WTC11 (cell line): ENCODE measurements around the gene MAP3K6. TPM values are rescaled to one million over a fixed set of nuclear protein-coding genes. Genes with fewer than 3 reads are reported as not detected.

Experiments
- ATAC-seq: fragments of 200-7000 bp; cut with Tn5 transposase; 2 replicates; pipeline ENCODE4 v1.10.0; 2021; ENCODE audit warnings: mild to moderate bottlenecking, moderate library complexity
- Bru-seq: library from RNA; stranded (reverse); fragments of 400-500 nt; gene quantifications from one replicate; lab custom pipeline; 2021; lab: Mats Ljungman, UMichigan
- CTCF ChIA-PET: fragments of 300-600 bp; sonication (Branson Sonifier 250); formaldehyde crosslinking; loops from one replicate; lab custom pipeline; 2021; ENCODE audit warnings: antibody characterized with exemption; lab: Charles Lee
- POLR2A ChIA-PET: fragments of 350-600 bp; sonication (Branson Sonifier 250); formaldehyde crosslinking; loops from one replicate; lab custom pipeline; 2021; ENCODE audit warnings: antibody characterized with exemption; lab: Charles Lee
- DNase-seq: peaks from one replicate; pipeline ENCODE4 v3.0.0; 2021; ENCODE audit warnings: low spot score
- H3K27ac Mint-ChIP-seq: 2 replicates; pipeline ENCODE4 v1.8.0; 2021; ENCODE audit warnings: mixed read lengths
- H3K27me3 Mint-ChIP-seq: 2 replicates; pipeline ENCODE4 v1.8.0; 2021; ENCODE audit warnings: low read depth, mild to moderate bottlenecking, moderate library complexity, mixed read lengths
- H3K36me3 Mint-ChIP-seq: 2 replicates; pipeline ENCODE4 v1.8.0; 2021; ENCODE audit warnings: mixed read lengths
- H3K4me1 Mint-ChIP-seq: 2 replicates; pipeline ENCODE4 v1.8.0; 2022; ENCODE audit warnings: mixed read lengths
- H3K4me3 Mint-ChIP-seq: 2 replicates; pipeline ENCODE4 v1.8.0; 2021; ENCODE audit warnings: mild to moderate bottlenecking, moderate library complexity, mixed read lengths
- H3K9me3 Mint-ChIP-seq: 2 replicates; pipeline ENCODE4 v1.8.0; 2021; ENCODE audit warnings: mixed read lengths
- ATF1 ChIP-seq: sonication (generic); formaldehyde crosslinking; IDR thresholded peaks from 2 replicates; pipeline ENCODE4 v1.8.1; 2023; ENCODE audit warnings: mild to moderate bottlenecking, moderate library complexity, missing genetic modification reagents
- FOXJ3 ChIP-seq: sonication (generic); formaldehyde crosslinking; IDR thresholded peaks from 2 replicates; pipeline ENCODE4 v1.9.0; 2021; ENCODE audit warnings: missing genetic modification reagents, mild to moderate bottlenecking, borderline replicate concordance
- FOXK1 ChIP-seq: sonication (generic); formaldehyde crosslinking; IDR thresholded peaks from 2 replicates; pipeline ENCODE4 v1.8.0; 2022; ENCODE audit warnings: mild to moderate bottlenecking, moderate library complexity, missing genetic modification reagents
- NFE2L1 ChIP-seq: sonication (generic); formaldehyde crosslinking; IDR thresholded peaks from 2 replicates; pipeline ENCODE4 v1.8.1; 2023; ENCODE audit warnings: missing genetic modification reagents
- PRDM15 ChIP-seq: sonication (generic); formaldehyde crosslinking; IDR thresholded peaks from 2 replicates; pipeline ENCODE4 v1.8.0; 2022; ENCODE audit warnings: missing genetic modification reagents
- PREB ChIP-seq: sonication (generic); formaldehyde crosslinking; IDR thresholded peaks from 2 replicates; pipeline ENCODE4 v1.8.1; 2022; ENCODE audit warnings: mild to moderate bottlenecking, missing genetic modification reagents, moderate library complexity, borderline replicate concordance
- RORB ChIP-seq: fragments of 250-450 bp; sonication (Bioruptor Pico); IDR thresholded peaks from 2 replicates; pipeline ENCODE4 v1.9.0; 2021; ENCODE audit warnings: mild to moderate bottlenecking
- SMAD4 ChIP-seq: sonication (generic); formaldehyde crosslinking; IDR thresholded peaks from 2 replicates; pipeline ENCODE4 v1.8.0; 2022; ENCODE audit warnings: mild to moderate bottlenecking, missing genetic modification reagents
- STAT6 ChIP-seq: sonication (generic); formaldehyde crosslinking; conservative IDR thresholded peaks from 2 replicates; pipeline ENCODE4 v1.8.1; 2023; ENCODE audit warnings: mild to moderate bottlenecking, low read depth, missing genetic modification reagents, moderate library complexity
- TEAD1 ChIP-seq: sonication (generic); formaldehyde crosslinking; IDR thresholded peaks from 2 replicates; pipeline ENCODE4 v1.8.0; 2022; ENCODE audit warnings: mild to moderate bottlenecking, missing genetic modification reagents
- ZNF138 ChIP-seq: sonication (generic); formaldehyde crosslinking; conservative IDR thresholded peaks from 2 replicates; pipeline ENCODE4 v1.8.1; 2022; ENCODE audit warnings: mild to moderate bottlenecking, moderate library complexity, missing genetic modification reagents
- ZNF232 ChIP-seq: sonication (generic); formaldehyde crosslinking; IDR thresholded peaks from 2 replicates; pipeline ENCODE4 v1.8.0; 2022; ENCODE audit warnings: mild to moderate bottlenecking, missing genetic modification reagents
- ZNF317 ChIP-seq: sonication (generic); formaldehyde crosslinking; IDR thresholded peaks from 2 replicates; pipeline ENCODE4 v1.8.1; 2023; ENCODE audit warnings: low read depth, mild to moderate bottlenecking, moderate library complexity, missing genetic modification reagents, borderline replicate concordance
- ZNF425 ChIP-seq: fragments of 250-450 bp; sonication (Bioruptor Pico); conservative IDR thresholded peaks from 2 replicates; pipeline ENCODE4 v1.9.0; 2021; ENCODE audit warnings: mild to moderate bottlenecking
- long read RNA-seq, 3 experiments: library from RNA in 1 of 3; library from capped mRNA in 1 of 3; library from polyadenylated mRNA in 1 of 3; unstranded in 2 of 3; stranded (forward) in 1 of 3; transcript quantifications; one replicate each; pipeline ENCODE4 v2.0.0, GENCODE V29; 2021
- total RNA-seq: library from RNA; stranded (reverse); gene quantifications from 3 replicates; pipeline ENCODE4 v1.2.3, GENCODE V29; 2021
- TF ChIP-seq, protein P1 (sequence below): fragments of 250-450 bp; sonication (Bioruptor Pico); IDR thresholded peaks from 2 replicates; pipeline ENCODE4 v1.9.0; 2021; ENCODE audit warnings: mild to moderate bottlenecking
- TF ChIP-seq, protein P2 (sequence below): sonication (generic); formaldehyde crosslinking; conservative IDR thresholded peaks from 2 replicates; pipeline ENCODE4 v1.8.1; 2022; ENCODE audit warnings: mild to moderate bottlenecking, missing genetic modification reagents

MAP3K6 gene, protein sequence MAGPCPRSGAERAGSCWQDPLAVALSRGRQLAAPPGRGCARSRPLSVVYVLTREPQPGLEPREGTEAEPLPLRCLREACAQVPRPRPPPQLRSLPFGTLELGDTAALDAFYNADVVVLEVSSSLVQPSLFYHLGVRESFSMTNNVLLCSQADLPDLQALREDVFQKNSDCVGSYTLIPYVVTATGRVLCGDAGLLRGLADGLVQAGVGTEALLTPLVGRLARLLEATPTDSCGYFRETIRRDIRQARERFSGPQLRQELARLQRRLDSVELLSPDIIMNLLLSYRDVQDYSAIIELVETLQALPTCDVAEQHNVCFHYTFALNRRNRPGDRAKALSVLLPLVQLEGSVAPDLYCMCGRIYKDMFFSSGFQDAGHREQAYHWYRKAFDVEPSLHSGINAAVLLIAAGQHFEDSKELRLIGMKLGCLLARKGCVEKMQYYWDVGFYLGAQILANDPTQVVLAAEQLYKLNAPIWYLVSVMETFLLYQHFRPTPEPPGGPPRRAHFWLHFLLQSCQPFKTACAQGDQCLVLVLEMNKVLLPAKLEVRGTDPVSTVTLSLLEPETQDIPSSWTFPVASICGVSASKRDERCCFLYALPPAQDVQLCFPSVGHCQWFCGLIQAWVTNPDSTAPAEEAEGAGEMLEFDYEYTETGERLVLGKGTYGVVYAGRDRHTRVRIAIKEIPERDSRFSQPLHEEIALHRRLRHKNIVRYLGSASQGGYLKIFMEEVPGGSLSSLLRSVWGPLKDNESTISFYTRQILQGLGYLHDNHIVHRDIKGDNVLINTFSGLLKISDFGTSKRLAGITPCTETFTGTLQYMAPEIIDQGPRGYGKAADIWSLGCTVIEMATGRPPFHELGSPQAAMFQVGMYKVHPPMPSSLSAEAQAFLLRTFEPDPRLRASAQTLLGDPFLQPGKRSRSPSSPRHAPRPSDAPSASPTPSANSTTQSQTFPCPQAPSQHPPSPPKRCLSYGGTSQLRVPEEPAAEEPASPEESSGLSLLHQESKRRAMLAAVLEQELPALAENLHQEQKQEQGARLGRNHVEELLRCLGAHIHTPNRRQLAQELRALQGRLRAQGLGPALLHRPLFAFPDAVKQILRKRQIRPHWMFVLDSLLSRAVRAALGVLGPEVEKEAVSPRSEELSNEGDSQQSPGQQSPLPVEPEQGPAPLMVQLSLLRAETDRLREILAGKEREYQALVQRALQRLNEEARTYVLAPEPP (N-terminal part only)
- total RNA-seq, result 13.3 to 15.0 TPM (median 14.0 TPM) in 3 replicates
- Bru-seq, nascent RNA, result percentile 34 among the genes with signal in this experiment
- long read RNA-seq, experiment 1, full-length matches to known transcripts, result 9 of 22 reads
- long read RNA-seq, experiment 1, partial matches to known transcripts, result 3 of 22 reads
- long read RNA-seq, experiment 1, other reads (novel, unspliced or antisense), result 10 of 22 reads
- long read RNA-seq, experiment 2, full-length matches to known transcripts, result 2 of 8 reads
- long read RNA-seq, experiment 2, partial matches to known transcripts, result 3 of 8 reads
- long read RNA-seq, experiment 2, other reads (novel, unspliced or antisense), result 3 of 8 reads
- long read RNA-seq, experiment 3, partial matches to known transcripts, result 1 of 2 reads
- long read RNA-seq, experiment 3, other reads (novel, unspliced or antisense), result 1 of 2 reads

GRCh38 chr1:27366411-27367159 is at the start of gene MAP3K6:
TSS of gene MAP3K6 (minus strand) at chr1:27366961. CDS start at chr1:27366597, 364 bp downstream.
- peak; percentile 70 for ATAC-seq
- no peaks in the 10 kb centered on the region for H3K36me3 Mint-ChIP-seq
- H3K9me3 Mint-ChIP-seq, result no peaks in the 10 kb centered on the region
- ChIA-PET POLR2A (interaction anchor here (0.6 to 4.1 kb wide), 13 partner anchors 9 to 429 kb away, joined by 3 to 29 read pairs (median 4); partner anchors contain the start of genes CD164L2 and GPR3), CTCF (interaction anchor here (0.6 to 8.7 kb wide), 36 partner anchors 10 to 322 kb away, joined by 3 to 258 read pairs (median 5); partner anchors contain the start of genes CD164L2, SYTL1 and TMEM222)
- H3K27ac Mint-ChIP-seq, result peak within 1 kb of the TSS; percentile 97
- peak; percentile 83 for DNase-seq
- H3K4me1 Mint-ChIP-seq, result peaks cover 25% of the 10 kb centered on the region
- peaks cover 23% of the 10 kb centered on the region for H3K27me3 Mint-ChIP-seq
- peak within 1 kb of the TSS; percentile 84 for H3K4me3 Mint-ChIP-seq
- TF ChIP-seq ATF1 (CRISPR knock-in tag) (no peak), PRDM15 (CRISPR knock-in tag) (peak; percentile 93), FOXJ3 (CRISPR knock-in tag) (no peak), FOXK1 (CRISPR knock-in tag) (no peak), RORB (no peak), ZNF317 (no peak), ZNF425 (CRISPR knock-in tag) (no peak), ZNF232 (CRISPR knock-in tag) (no peak), PREB (CRISPR knock-in tag) (no peak), SMAD4 (no peak), STAT6 (CRISPR knock-in tag) (no peak), NFE2L1 (CRISPR knock-in tag) (no peak), ZNF138 (CRISPR knock-in tag) (no peak), TEAD1 (CRISPR knock-in tag) (0 out of 2 replicates have a peak, but pooled peaks have one; percentile 13)
- TF ChIP-seq, protein P1, sequence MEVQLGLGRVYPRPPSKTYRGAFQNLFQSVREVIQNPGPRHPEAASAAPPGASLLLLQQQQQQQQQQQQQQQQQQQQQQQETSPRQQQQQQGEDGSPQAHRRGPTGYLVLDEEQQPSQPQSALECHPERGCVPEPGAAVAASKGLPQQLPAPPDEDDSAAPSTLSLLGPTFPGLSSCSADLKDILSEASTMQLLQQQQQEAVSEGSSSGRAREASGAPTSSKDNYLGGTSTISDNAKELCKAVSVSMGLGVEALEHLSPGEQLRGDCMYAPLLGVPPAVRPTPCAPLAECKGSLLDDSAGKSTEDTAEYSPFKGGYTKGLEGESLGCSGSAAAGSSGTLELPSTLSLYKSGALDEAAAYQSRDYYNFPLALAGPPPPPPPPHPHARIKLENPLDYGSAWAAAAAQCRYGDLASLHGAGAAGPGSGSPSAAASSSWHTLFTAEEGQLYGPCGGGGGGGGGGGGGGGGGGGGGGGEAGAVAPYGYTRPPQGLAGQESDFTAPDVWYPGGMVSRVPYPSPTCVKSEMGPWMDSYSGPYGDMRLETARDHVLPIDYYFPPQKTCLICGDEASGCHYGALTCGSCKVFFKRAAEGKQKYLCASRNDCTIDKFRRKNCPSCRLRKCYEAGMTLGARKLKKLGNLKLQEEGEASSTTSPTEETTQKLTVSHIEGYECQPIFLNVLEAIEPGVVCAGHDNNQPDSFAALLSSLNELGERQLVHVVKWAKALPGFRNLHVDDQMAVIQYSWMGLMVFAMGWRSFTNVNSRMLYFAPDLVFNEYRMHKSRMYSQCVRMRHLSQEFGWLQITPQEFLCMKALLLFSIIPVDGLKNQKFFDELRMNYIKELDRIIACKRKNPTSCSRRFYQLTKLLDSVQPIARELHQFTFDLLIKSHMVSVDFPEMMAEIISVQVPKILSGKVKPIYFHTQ (CRISPR knock-in tag), result no peak
- TF ChIP-seq, protein P2, sequence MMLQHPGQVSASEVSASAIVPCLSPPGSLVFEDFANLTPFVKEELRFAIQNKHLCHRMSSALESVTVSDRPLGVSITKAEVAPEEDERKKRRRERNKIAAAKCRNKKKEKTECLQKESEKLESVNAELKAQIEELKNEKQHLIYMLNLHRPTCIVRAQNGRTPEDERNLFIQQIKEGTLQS (CRISPR knock-in tag), result no peak
